Liver (tissue), 3 donors: ENCODE results near the gene RAET1G.
"Not testable (repeated sequence)": the region's sequence is repeated elsewhere in the genome, so short reads cannot be mapped to it uniquely, and the experiment has no call there.

ENCODE experiments used
- CTCF ChIP-seq: fragments of 150-350 bp; IDR thresholded peaks from 2 replicates; pipeline ENCODE4 v1.5.1; 2017; ENCODE audit warnings: improper control_type of control experiment, low read depth, low read length; ENCODE audit not compliant: missing input control
- EGR1 ChIP-seq, 2 donors: IDR thresholded peaks; 2 replicates each; pipeline ENCODE4 v1.6.1; 2016 to 2018; ENCODE audit warnings: antibody characterized with exemption in 2 of 2, low read depth in 2 of 2
- GABPA ChIP-seq, 2 donors: IDR thresholded peaks in 1 of 2; conservative IDR thresholded peaks in 1 of 2; 2 replicates each; pipeline ENCODE4 v1.6.1; 2016; ENCODE audit warnings: antibody characterized with exemption in 2 of 2, mild to moderate bottlenecking in 1 of 2, moderate library complexity in 1 of 2
- HNF4G ChIP-seq: IDR thresholded peaks from 2 replicates; pipeline ENCODE4 v1.6.1; 2016; ENCODE audit warnings: antibody characterized with exemption
- JUND ChIP-seq, 2 donors: IDR thresholded peaks; 2 replicates each; pipeline ENCODE4 v1.6.1; 2016; ENCODE audit warnings: antibody characterized with exemption in 2 of 2
- MAX ChIP-seq: IDR thresholded peaks from 2 replicates; pipeline ENCODE4 v1.6.1; 2016; ENCODE audit warnings: antibody characterized with exemption
- RAD21 ChIP-seq, 2 donors: IDR thresholded peaks; 2 replicates each; pipeline ENCODE4 v1.6.1; 2016; ENCODE audit warnings: antibody characterized with exemption in 2 of 2, mild to moderate bottlenecking in 2 of 2
- SP1 ChIP-seq: IDR thresholded peaks from 2 replicates; pipeline ENCODE4 v1.6.1; 2018; ENCODE audit warnings: antibody characterized with exemption, mild to moderate bottlenecking
- TAF1 ChIP-seq: conservative IDR thresholded peaks from 2 replicates; pipeline ENCODE4 v1.6.1; 2016; ENCODE audit warnings: antibody characterized with exemption, mild to moderate bottlenecking
- YY1 ChIP-seq: IDR thresholded peaks from 2 replicates; pipeline ENCODE4 v1.6.1; 2016; ENCODE audit warnings: antibody characterized with exemption, mild to moderate bottlenecking
- TF ChIP-seq, protein P1 (sequence below): IDR thresholded peaks from 2 replicates; pipeline ENCODE4 v1.6.1; 2016; ENCODE audit warnings: antibody characterized with exemption
- TF ChIP-seq, protein P2 (sequence below): IDR thresholded peaks from 2 replicates; pipeline ENCODE4 v1.6.1; 2016; ENCODE audit warnings: antibody characterized with exemption
- TF ChIP-seq, protein P3 (sequence below): IDR thresholded peaks from 2 replicates; pipeline ENCODE4 v1.6.1; 2016; ENCODE audit warnings: antibody characterized with exemption, mild to moderate bottlenecking
- donor health status: healthy.
- donor health status: healthy.

DNA sequence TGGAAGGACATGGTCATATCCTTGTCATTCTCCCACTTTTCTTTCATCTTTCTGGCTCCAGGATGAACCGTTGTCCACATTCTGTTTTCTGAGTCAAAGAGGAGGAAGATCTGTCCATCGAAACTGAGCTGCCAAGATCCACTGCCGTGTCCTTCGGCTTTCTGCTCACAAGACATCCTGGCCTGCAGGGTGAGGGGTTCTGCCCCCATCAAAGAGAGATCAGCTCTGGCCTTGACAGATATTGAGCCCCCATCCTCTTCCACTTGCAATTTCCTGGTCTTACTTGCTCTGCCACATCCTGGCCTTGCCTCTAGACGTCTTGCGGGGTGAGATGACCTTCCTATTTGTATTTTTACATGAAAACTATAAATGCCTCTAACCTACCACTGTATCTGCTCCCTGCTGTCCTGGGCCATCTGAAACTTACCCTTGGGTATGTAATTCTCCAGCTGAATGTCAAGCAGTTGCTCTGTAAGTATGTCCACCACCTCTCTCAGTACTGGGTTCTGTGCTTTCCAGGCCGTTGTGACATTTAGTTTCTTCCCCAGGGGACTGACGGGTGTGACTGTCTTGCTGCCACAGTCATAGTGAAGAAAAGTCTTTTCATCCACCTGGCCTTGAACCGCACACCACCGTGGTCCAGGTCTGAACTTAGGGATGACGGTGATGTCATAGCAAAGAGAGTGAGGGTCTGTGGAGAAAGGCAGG, 3.6 kb downstream of the RAET1G start:
- TF ChIP-seq CTCF; YY1; RAD21 (IDR thresholded peaks at IDR 0.05); TAF1; GABPA (IDR thresholded peaks at IDR 0.05 in 1 of 2, conservative IDR thresholded peaks at IDR 0.05 in 1 of 2); SP1; MAX; JUND (IDR thresholded peaks at IDR 0.05); EGR1 (IDR thresholded peaks at IDR 0.05; ENCODE audit: low read depth in 2 of 2); HNF4G: not testable (repeated sequence)
- TF ChIP-seq, protein P1, sequence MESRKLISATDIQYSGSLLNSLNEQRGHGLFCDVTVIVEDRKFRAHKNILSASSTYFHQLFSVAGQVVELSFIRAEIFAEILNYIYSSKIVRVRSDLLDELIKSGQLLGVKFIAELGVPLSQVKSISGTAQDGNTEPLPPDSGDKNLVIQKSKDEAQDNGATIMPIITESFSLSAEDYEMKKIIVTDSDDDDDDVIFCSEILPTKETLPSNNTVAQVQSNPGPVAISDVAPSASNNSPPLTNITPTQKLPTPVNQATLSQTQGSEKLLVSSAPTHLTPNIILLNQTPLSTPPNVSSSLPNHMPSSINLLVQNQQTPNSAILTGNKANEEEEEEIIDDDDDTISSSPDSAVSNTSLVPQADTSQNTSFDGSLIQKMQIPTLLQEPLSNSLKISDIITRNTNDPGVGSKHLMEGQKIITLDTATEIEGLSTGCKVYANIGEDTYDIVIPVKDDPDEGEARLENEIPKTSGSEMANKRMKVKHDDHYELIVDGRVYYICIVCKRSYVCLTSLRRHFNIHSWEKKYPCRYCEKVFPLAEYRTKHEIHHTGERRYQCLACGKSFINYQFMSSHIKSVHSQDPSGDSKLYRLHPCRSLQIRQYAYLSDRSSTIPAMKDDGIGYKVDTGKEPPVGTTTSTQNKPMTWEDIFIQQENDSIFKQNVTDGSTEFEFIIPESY, result not testable (repeated sequence)
- TF ChIP-seq, protein P2, sequence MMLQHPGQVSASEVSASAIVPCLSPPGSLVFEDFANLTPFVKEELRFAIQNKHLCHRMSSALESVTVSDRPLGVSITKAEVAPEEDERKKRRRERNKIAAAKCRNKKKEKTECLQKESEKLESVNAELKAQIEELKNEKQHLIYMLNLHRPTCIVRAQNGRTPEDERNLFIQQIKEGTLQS, result not testable (repeated sequence)
- TF ChIP-seq, protein P3, sequence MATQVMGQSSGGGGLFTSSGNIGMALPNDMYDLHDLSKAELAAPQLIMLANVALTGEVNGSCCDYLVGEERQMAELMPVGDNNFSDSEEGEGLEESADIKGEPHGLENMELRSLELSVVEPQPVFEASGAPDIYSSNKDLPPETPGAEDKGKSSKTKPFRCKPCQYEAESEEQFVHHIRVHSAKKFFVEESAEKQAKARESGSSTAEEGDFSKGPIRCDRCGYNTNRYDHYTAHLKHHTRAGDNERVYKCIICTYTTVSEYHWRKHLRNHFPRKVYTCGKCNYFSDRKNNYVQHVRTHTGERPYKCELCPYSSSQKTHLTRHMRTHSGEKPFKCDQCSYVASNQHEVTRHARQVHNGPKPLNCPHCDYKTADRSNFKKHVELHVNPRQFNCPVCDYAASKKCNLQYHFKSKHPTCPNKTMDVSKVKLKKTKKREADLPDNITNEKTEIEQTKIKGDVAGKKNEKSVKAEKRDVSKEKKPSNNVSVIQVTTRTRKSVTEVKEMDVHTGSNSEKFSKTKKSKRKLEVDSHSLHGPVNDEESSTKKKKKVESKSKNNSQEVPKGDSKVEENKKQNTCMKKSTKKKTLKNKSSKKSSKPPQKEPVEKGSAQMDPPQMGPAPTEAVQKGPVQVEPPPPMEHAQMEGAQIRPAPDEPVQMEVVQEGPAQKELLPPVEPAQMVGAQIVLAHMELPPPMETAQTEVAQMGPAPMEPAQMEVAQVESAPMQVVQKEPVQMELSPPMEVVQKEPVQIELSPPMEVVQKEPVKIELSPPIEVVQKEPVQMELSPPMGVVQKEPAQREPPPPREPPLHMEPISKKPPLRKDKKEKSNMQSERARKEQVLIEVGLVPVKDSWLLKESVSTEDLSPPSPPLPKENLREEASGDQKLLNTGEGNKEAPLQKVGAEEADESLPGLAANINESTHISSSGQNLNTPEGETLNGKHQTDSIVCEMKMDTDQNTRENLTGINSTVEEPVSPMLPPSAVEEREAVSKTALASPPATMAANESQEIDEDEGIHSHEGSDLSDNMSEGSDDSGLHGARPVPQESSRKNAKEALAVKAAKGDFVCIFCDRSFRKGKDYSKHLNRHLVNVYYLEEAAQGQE, result not testable (repeated sequence)
